Caco-2 (cell line): ENCODE results near the gene NEK9. TPM values are rescaled to one million over a fixed set of nuclear protein-coding genes. Genes with fewer than 3 reads are reported as not detected.

Source experiments
- BruUV-seq: library from RNA; stranded (reverse); fragments of 400-500 nt; replicated peaks from 2 replicates; lab custom pipeline; 2021; lab: Mats Ljungman, UMichigan
- CTCF ChIA-PET: fragments of 300-600 bp; sonication (Branson Sonifier 250); formaldehyde crosslinking; loops from one replicate; lab custom pipeline; 2022; ENCODE audit warnings: antibody characterized with exemption; lab: Charles Lee
- POLR2A ChIA-PET: fragments of 300-600 bp; sonication (Branson Sonifier 250); formaldehyde crosslinking; loops from one replicate; lab custom pipeline; 2022; ENCODE audit warnings: antibody characterized with exemption; lab: Charles Lee
- DNase-seq, 2 experiments: peaks; one replicate each; pipeline versions ENCODE4 v3.0.0 to v3.0.0-alpha.2; 2020 to 2022
- H3K27me3 ChIP-seq: replicated peaks from 2 replicates; pipeline ENCODE4 v1.6.0; 2011; ENCODE audit warnings: low read length; ENCODE audit not compliant: control insufficient read depth, insufficient read depth
- H3K36me3 ChIP-seq: 2 replicates; pipeline ENCODE4 v1.5.1; 2011; ENCODE audit warnings: low read length; ENCODE audit not compliant: control insufficient read depth, insufficient read depth
- H3K4me1 ChIP-seq: fragments of 250-450 bp; sonication (Bioruptor Pico); 2 replicates; pipeline ENCODE4 v1.5.1; 2020; ENCODE audit warnings: mild to moderate bottlenecking
- H3K4me3 ChIP-seq: 2 replicates; pipeline ENCODE4 v1.5.1; 2011; ENCODE audit warnings: low read depth, mild to moderate bottlenecking, control low read depth, low read length
- H3K9me3 ChIP-seq: fragments of 250-450 bp; sonication (Bioruptor Pico); 2 replicates; pipeline ENCODE4 v1.5.1; 2020; ENCODE audit warnings: mild to moderate bottlenecking, moderate library complexity
- H3K27ac Mint-ChIP-seq: one replicate; pipeline ENCODE4 v1.8.0; 2022; ENCODE audit warnings: mixed read lengths; ENCODE audit not compliant: unreplicated experiment
- H3K27me3 Mint-ChIP-seq: one replicate; pipeline ENCODE4 v1.8.0; 2022; ENCODE audit warnings: mixed read lengths; ENCODE audit not compliant: insufficient read depth, unreplicated experiment
- H3K36me3 Mint-ChIP-seq: one replicate; pipeline ENCODE4 v1.8.0; 2022; ENCODE audit warnings: mild to moderate bottlenecking, mixed read lengths; ENCODE audit not compliant: insufficient read depth, unreplicated experiment
- H3K4me1 Mint-ChIP-seq: one replicate; pipeline ENCODE4 v1.8.0; 2022; ENCODE audit warnings: low read depth, mixed read lengths; ENCODE audit not compliant: unreplicated experiment
- H3K4me3 Mint-ChIP-seq: one replicate; pipeline ENCODE4 v1.8.0; 2022; ENCODE audit warnings: mild to moderate bottlenecking, moderate library complexity, mixed read lengths; ENCODE audit not compliant: unreplicated experiment
- H3K9me3 Mint-ChIP-seq: one replicate; pipeline ENCODE4 v1.8.0; 2022; ENCODE audit warnings: mixed read lengths; ENCODE audit not compliant: unreplicated experiment
- CTCF ChIP-seq, 2 experiments: fragments of 200-600 bp in 1 of 2; IDR thresholded peaks; 1 replicate in 1 of 2; 2 replicates in 1 of 2; pipeline versions ENCODE4 v1.5.1 to v1.8.0; 2011 to 2022; ENCODE audit warnings: antibody characterized with exemption in 1 of 2, control low read depth in 1 of 2, inconsistent platforms in 1 of 2, low read depth in 1 of 2, low read length in 1 of 2, mild to moderate bottlenecking in 1 of 2, moderate library complexity in 1 of 2; ENCODE audit not compliant: insufficient read depth in 1 of 2, severe bottlenecking in 1 of 2, unreplicated experiment in 1 of 2
- intact Hi-C: fragments of 100-400 bp; cut with micrococcal nuclease; formaldehyde crosslinking; loops from one replicate; pipeline ENCODE4 v1.10.0; 2022; ENCODE audit not compliant: unreplicated experiment
- total RNA-seq: library from RNA; stranded (reverse); gene quantifications from 2 replicates; pipeline ENCODE4 v1.2.3, GENCODE V29; 2022

NEK9 gene
- total RNA-seq, 1 experiment from 2014 or later, result 69.2 TPM

DNA sequence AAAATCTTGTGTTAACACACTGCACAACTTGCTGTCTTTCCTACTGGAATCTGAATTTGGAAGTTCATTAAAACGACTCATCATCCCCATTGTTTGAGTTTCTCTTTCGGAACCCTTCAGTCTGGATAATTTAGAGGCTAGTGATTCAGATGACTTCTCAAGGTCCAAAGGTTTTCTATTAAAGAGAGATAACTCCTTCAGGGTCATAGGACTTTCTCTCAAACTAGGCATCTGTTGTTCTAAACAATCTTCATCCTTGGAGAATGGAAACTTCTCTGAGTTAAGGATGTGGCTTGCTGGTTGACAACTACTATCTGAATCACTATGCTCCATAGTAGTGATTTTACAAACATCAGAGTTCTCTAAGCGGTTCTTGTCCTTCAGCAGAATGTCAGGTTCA is 79.9 kb downstream of the NEK9 start:
- no peaks in the 10 kb centered on the region for H3K27me3 Mint-ChIP-seq
- H3K4me3 Mint-ChIP-seq, result no peak overlapping the region
- Histone ChIP-seq H3K36me3 (no peaks in the 10 kb centered on the region), H3K4me1 (peaks cover 19% of the 10 kb centered on the region), H3K9me3 (no peaks in the 10 kb centered on the region), H3K27me3 (no peaks in the 10 kb centered on the region), H3K4me3 (no peak overlapping the region)
- CTCF ChIA-PET, result no interaction called here
- intact Hi-C loops, result no loop called here
- no peak for TF ChIP-seq CTCF (IDR thresholded peaks at IDR 0.05; ENCODE audit: insufficient read depth in 1 of 2, low read depth in 1 of 2, low read length in 1 of 2, severe bottlenecking in 1 of 2, unreplicated experiment in 1 of 2)
- no peak for DNase-seq
- peaks cover 28% of the 10 kb centered on the region for H3K36me3 Mint-ChIP-seq
- POLR2A ChIA-PET, result no interaction called here
- H3K9me3 Mint-ChIP-seq, result no peaks in the 10 kb centered on the region
- peaks cover 11% of the 10 kb centered on the region for H3K4me1 Mint-ChIP-seq
- no TSS peak for BruUV-seq
- no peak overlapping the region for H3K27ac Mint-ChIP-seq

DNA sequence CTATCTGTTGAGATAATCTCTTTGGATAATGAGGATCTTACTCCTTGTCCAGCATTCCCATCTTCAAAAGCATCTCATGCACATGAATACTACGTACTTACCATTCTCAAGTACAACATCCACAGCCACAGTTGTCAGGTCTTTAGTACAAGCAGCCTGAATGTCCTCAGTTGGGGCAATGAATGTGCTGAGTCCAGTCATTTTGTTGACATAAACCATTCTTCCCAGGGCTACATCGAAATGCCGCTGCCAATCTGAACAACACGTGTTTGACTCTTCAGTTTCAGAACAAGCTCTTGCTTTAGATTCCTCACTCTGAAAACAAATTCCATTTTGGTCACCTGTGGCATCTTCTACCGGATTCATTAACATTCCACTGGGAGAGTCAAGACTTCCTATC is 80.6 kb downstream of the NEK9 start:
- Mint-ChIP-seq H3K27ac (no peak overlapping the region), H3K27me3 (no peaks in the 10 kb centered on the region), H3K4me3 (no peak overlapping the region), H3K9me3 (no peaks in the 10 kb centered on the region), H3K4me1 (peaks cover 12% of the 10 kb centered on the region), H3K36me3 (peaks cover 24% of the 10 kb centered on the region)
- no peaks in the 10 kb centered on the region for H3K27me3 ChIP-seq
- ChIA-PET CTCF (no interaction called here), POLR2A (no interaction called here)
- DNase-seq, result no peak
- no peaks in the 10 kb centered on the region for H3K36me3 ChIP-seq
- no peak for TF ChIP-seq CTCF (IDR thresholded peaks at IDR 0.05; ENCODE audit: insufficient read depth in 1 of 2, low read depth in 1 of 2, low read length in 1 of 2, severe bottlenecking in 1 of 2, unreplicated experiment in 1 of 2)
- no peak overlapping the region for H3K4me3 ChIP-seq
- peaks cover 25% of the 10 kb centered on the region for H3K4me1 ChIP-seq
- intact Hi-C loops, result no loop called here
- H3K9me3 ChIP-seq, result no peaks in the 10 kb centered on the region
- no TSS peak for BruUV-seq

GRCh38 chr14:75044752-75045151 is 82.1 kb downstream of the NEK9 start:
- CTCF ChIA-PET, result no interaction called here
- intact Hi-C loops, result no loop called here
- H3K4me1 ChIP-seq, result peaks cover 28% of the 10 kb centered on the region
- TF ChIP-seq CTCF (IDR thresholded peaks at IDR 0.05; ENCODE audit: insufficient read depth in 1 of 2, low read depth in 1 of 2, low read length in 1 of 2, severe bottlenecking in 1 of 2, unreplicated experiment in 1 of 2), result no peak
- POLR2A ChIA-PET, result no interaction called here
- BruUV-seq, result no TSS peak
- Mint-ChIP-seq H3K27ac (no peak overlapping the region), H3K36me3 (peaks cover 21% of the 10 kb centered on the region), H3K27me3 (no peaks in the 10 kb centered on the region), H3K9me3 (no peaks in the 10 kb centered on the region), H3K4me1 (peaks cover 13% of the 10 kb centered on the region), H3K4me3 (no peak overlapping the region)
- DNase-seq, result no peak
- H3K4me3 ChIP-seq, result no peak overlapping the region
- no peaks in the 10 kb centered on the region for H3K9me3 ChIP-seq
- H3K27me3 ChIP-seq, result no peaks in the 10 kb centered on the region
- no peaks in the 10 kb centered on the region for H3K36me3 ChIP-seq
